Spleen (tissue), 11 donors: Measurements from ENCODE around the gene RUFY3. TPM values are rescaled to one million over a fixed set of nuclear protein-coding genes. Genes with fewer than 3 reads are reported as not detected.

Experiments used
- DNase-seq: peaks from one replicate; pipeline ENCODE4 v3.0.0-alpha.2; 2020
- H3K27ac ChIP-seq, 8 donors: fragments of 200-600 bp; sonication (generic) in 7 of 8; 1 replicate in 4 of 8; 2 replicates in 4 of 8; pipeline versions ENCODE4 v1.5.0 to v1.8.0; 2016 to 2021; ENCODE audit warnings: inconsistent platforms in 4 of 8, mild to moderate bottlenecking in 4 of 8, moderate library complexity in 1 of 8
- H3K27me3 ChIP-seq, 7 donors: fragments of 200-600 bp; sonication (generic) in 6 of 7; replicated peaks in 1 of 7; 1 replicate in 4 of 7; 2 replicates in 3 of 7; pipeline versions ENCODE4 v1.5.0 to v1.8.0; 2016 to 2021; ENCODE audit warnings: inconsistent platforms in 3 of 7, mild to moderate bottlenecking in 1 of 7
- H3K36me3 ChIP-seq, 6 donors: fragments of 200-600 bp; sonication (generic) in 5 of 6; 1 replicate in 4 of 6; 2 replicates in 2 of 6; pipeline versions ENCODE4 v1.5.0 to v1.8.0; 2016 to 2021; ENCODE audit warnings: inconsistent platforms in 2 of 6
- H3K4me1 ChIP-seq, 6 donors: fragments of 200-600 bp; sonication (generic) in 5 of 6; 1 replicate in 3 of 6; 2 replicates in 3 of 6; pipeline versions ENCODE4 v1.5.0 to v1.8.0; 2016 to 2021; ENCODE audit warnings: inconsistent platforms in 3 of 6
- H3K4me3 ChIP-seq, 8 donors: fragments of 200-600 bp; sonication (generic) in 7 of 8; 1 replicate in 4 of 8; 2 replicates in 4 of 8; pipeline versions ENCODE4 v1.5.0 to v1.8.0; 2016 to 2021; ENCODE audit warnings: inconsistent platforms in 4 of 8, mild to moderate bottlenecking in 4 of 8, moderate library complexity in 2 of 8
- H3K9me3 ChIP-seq, 8 donors: fragments of 200-600 bp; sonication (generic) in 7 of 8; 1 replicate in 4 of 8; 2 replicates in 4 of 8; pipeline versions ENCODE4 v1.5.0 to v1.8.0; 2016 to 2021; ENCODE audit warnings: inconsistent platforms in 4 of 8
- CTCF ChIP-seq, 11 experiments: fragments of 200-600 bp in 7 of 11; fragments of 450-650 bp in 4 of 11; sonication (generic) in 4 of 11; IDR thresholded peaks in 8 of 11; conservative IDR thresholded peaks in 3 of 11; 1 replicate in 7 of 11; 2 replicates in 4 of 11; pipeline versions ENCODE4 v1.4.0 to v1.8.0; 2016 to 2021; ENCODE audit warnings: antibody characterized with exemption in 11 of 11, inconsistent platforms in 4 of 11, mild to moderate bottlenecking in 1 of 11
- POLR2A ChIP-seq, 3 donors: fragments of 450-650 bp; IDR thresholded peaks; one replicate each; pipeline ENCODE4 v1.5.1; 2017; ENCODE audit warnings: antibody characterized with exemption in 3 of 3, mild to moderate bottlenecking in 1 of 3
- POLR2AphosphoS5 ChIP-seq, 3 donors: sonication (generic); formaldehyde crosslinking; IDR thresholded peaks; one replicate each; pipeline ENCODE4 v1.5.1; 2017; ENCODE audit warnings: antibody characterized with exemption in 3 of 3
- WGBS, 5 donors: extraction: QIAGEN DNeasy Blood & Tissue Kit in 3 of 5; methylation state at CpG; one replicate each; pipeline versions ENCODE4 v1.1.5 to v1.1.7; 2013 to 2018; 5-methylcytosine and 5-hydroxymethylcytosine counted together
- intact Hi-C: fragments of 100-400 bp; cut with DNase I; formaldehyde crosslinking; loops from one replicate; pipeline ENCODE4 v1.15.0; 2023; ENCODE audit warnings: low total_unique reads
- polyA plus RNA-seq, 3 donors: library from polyadenylated mRNA; stranded (reverse); fragments of 200-250 nt; gene quantifications; one replicate each; pipeline ENCODE4 v1.2.1, GENCODE V29; 2013
- total RNA-seq, 7 donors: library from RNA; depleted of rRNA in 3 of 7; stranded (reverse); fragments of >200 nt in 3 of 7; fragmentation: NEBNext Ultra II Directional in 4 of 7; extraction: Animal tissue kit (Norgen Biotek cat#: 25700) in 4 of 7; gene quantifications; one replicate each; pipeline versions ENCODE4 v1.1.0 to v1.2.1, GENCODE V29; 2016 to 2021
- donor health status: healthy with polysubstance abuse.
- donor health status: DM: no; HTN: no; CAD: no; lungs with moderate emphysema.
- donor health status: DM: no; HTN: no; CAD: no.
- donor health status: Bipolar disorder and iron deficiency.
- donor health status: healthy.
- donor health status: DM: no; HTN: no; CAD: no.
- donor health status: DM: yes; HTN: yes; CAD: no.

The RUFY3 gene
- total and polyA plus RNA-seq, 10 donors, result 19.2 to 96.8 (median 76.2) TPM

GRCh38 chr4:70788733-70789132, 67.0 kb downstream of the RUFY3 start:
- DNase-seq, result no peak
- H3K27me3 ChIP-seq, result no peaks in the 10 kb centered on the region
- intact Hi-C loops, result no loop called here
- H3K4me1 ChIP-seq, result no peaks in the 10 kb centered on the region
- no peak for TF ChIP-seq POLR2AphosphoS5 (IDR thresholded peaks at IDR 0.05)
- TF ChIP-seq POLR2A (IDR thresholded peaks at IDR 0.05), result no peak
- TF ChIP-seq CTCF (IDR thresholded peaks at IDR 0.05 in 8 of 11, conservative IDR thresholded peaks at IDR 0.05 in 3 of 11), result no peak
- H3K9me3 ChIP-seq, result no peaks in the 10 kb centered on the region
- H3K4me3 ChIP-seq, result no peak overlapping the region
- no peak overlapping the region for H3K27ac ChIP-seq
- H3K36me3 ChIP-seq, result peaks cover 0 to 98% (median 38%) of the 10 kb centered on the region in 6 donors
- 93 to 100% (median 97%) methylated on average over 1 of the region's 1 CpG for WGBS, 5 donors

- TF ChIP-seq POLR2AphosphoS5 (IDR thresholded peaks at IDR 0.05) (no peak), CTCF (IDR thresholded peaks at IDR 0.05 in 8 of 11, conservative IDR thresholded peaks at IDR 0.05 in 3 of 11) (no peak), POLR2A (IDR thresholded peaks at IDR 0.05) (no peak)
- Histone ChIP-seq H3K27me3 (no peaks in the 10 kb centered on the region), H3K27ac (no peak overlapping the region), H3K4me1 (no peaks in the 10 kb centered on the region), H3K4me3 (no peak overlapping the region), H3K9me3 (peaks cover 0 to 4% (median 0%) of the 10 kb centered on the region in 8 donors), H3K36me3 (peaks cover 0 to 97% (median 41%) of the 10 kb centered on the region in 6 donors)
- no peak for DNase-seq
- WGBS, 5 donors, result 95 to 98% (median 98%) methylated on average over 6 of the region's 6 CpGs
- intact Hi-C loops, result no loop called here
These were observed 71.9 kb downstream of the RUFY3 start for GRCh38 chr4:70793626-70794025.

GRCh38 chr4:70801265-70801809, 79.6 kb downstream of the RUFY3 start:
- 72 to 83% (median 79%) methylated on average over 1 of the region's 1 CpG for WGBS, 5 donors
- H3K4me3 ChIP-seq, result no peak overlapping the region
- TF ChIP-seq POLR2A (IDR thresholded peaks at IDR 0.05) (no peak), CTCF (IDR thresholded peaks at IDR 0.05 in 8 of 11, conservative IDR thresholded peaks at IDR 0.05 in 3 of 11) (no peak), POLR2AphosphoS5 (IDR thresholded peaks at IDR 0.05) (no peak)
- no peak for DNase-seq
- no peaks in the 10 kb centered on the region for H3K27me3 ChIP-seq
- H3K9me3 ChIP-seq, result no peaks in the 10 kb centered on the region
- peaks cover 0 to 54% (median 10%) of the 10 kb centered on the region in 6 donors for H3K36me3 ChIP-seq
- H3K27ac ChIP-seq, result no peak overlapping the region
- H3K4me1 ChIP-seq, result no peaks in the 10 kb centered on the region
- intact Hi-C loops, result no loop called here

GRCh38 chr4:70802928-70803580, 81.3 kb downstream of the RUFY3 start:
- no peak for TF ChIP-seq CTCF (IDR thresholded peaks at IDR 0.05 in 8 of 11, conservative IDR thresholded peaks at IDR 0.05 in 3 of 11)
- TF ChIP-seq POLR2A (IDR thresholded peaks at IDR 0.05), result no peak
- TF ChIP-seq POLR2AphosphoS5 (IDR thresholded peaks at IDR 0.05), result no peak
- Histone ChIP-seq H3K4me3 (no peak overlapping the region), H3K36me3 (peaks cover 0 to 40% (median under 1%) of the 10 kb centered on the region in 6 donors), H3K27ac (no peak overlapping the region), H3K27me3 (no peaks in the 10 kb centered on the region), H3K9me3 (no peaks in the 10 kb centered on the region), H3K4me1 (no peaks in the 10 kb centered on the region)
- 85 to 95% (median 91%) methylated on average over 5 of the region's 5 CpGs for WGBS, 5 donors
- intact Hi-C loops, result no loop called here
- DNase-seq, result no peak
